Measurements from ENCODE around the gene RTL1.

Gene RTL1

GRCh38 chr14:100896369-100897060, 7.0 kb downstream of the RTL1 start:
- Histone ChIP-seq H3K27ac (ENCODE audit: low read depth, low read length) (no peak overlapping the region), H3K27me3 (ENCODE audit: control insufficient read depth, insufficient read depth, low read length) (peaks cover 10% of the 10 kb centered on the region), H3K36me3 (ENCODE audit: control insufficient read depth, insufficient read depth, low read length) (peaks cover 11% of the 10 kb centered on the region), H3K9me3 (ENCODE audit: control insufficient read depth, insufficient read depth, low read length) (no peaks in the 10 kb centered on the region), H3K4me1 (ENCODE audit: control insufficient read depth, insufficient read depth, low read length) (peaks cover 26% of the 10 kb centered on the region), H3K9ac (ENCODE audit: low read depth, low read length) (no peak overlapping the region), H3K4me3 (ENCODE audit: low read depth, low read length) (no peak overlapping the region)

- Histone ChIP-seq H3K36me3 (ENCODE audit: control insufficient read depth, insufficient read depth, low read length) (peaks cover 11% of the 10 kb centered on the region), H3K9me3 (ENCODE audit: control insufficient read depth, insufficient read depth, low read length) (no peaks in the 10 kb centered on the region), H3K27ac (ENCODE audit: low read depth, low read length) (no peak overlapping the region), H3K4me1 (ENCODE audit: control insufficient read depth, insufficient read depth, low read length) (peaks cover 22% of the 10 kb centered on the region), H3K4me3 (ENCODE audit: low read depth, low read length) (no peak overlapping the region), H3K27me3 (ENCODE audit: control insufficient read depth, insufficient read depth, low read length) (peaks cover 10% of the 10 kb centered on the region), H3K9ac (ENCODE audit: low read depth, low read length) (no peak overlapping the region)
Measured at GRCh38 chr14:100895411-100895810, 8.1 kb downstream of the RTL1 start.

GRCh38 chr14:100894416-100894815, 9.1 kb downstream of the RTL1 start:
- Histone ChIP-seq H3K9ac (ENCODE audit: low read depth, low read length) (no peak overlapping the region), H3K4me1 (ENCODE audit: control insufficient read depth, insufficient read depth, low read length) (peaks cover 14% of the 10 kb centered on the region), H3K27me3 (ENCODE audit: control insufficient read depth, insufficient read depth, low read length) (peaks cover under 1% of the 10 kb centered on the region), H3K27ac (ENCODE audit: low read depth, low read length) (no peak overlapping the region), H3K4me3 (ENCODE audit: low read depth, low read length) (no peak overlapping the region), H3K9me3 (ENCODE audit: control insufficient read depth, insufficient read depth, low read length) (no peaks in the 10 kb centered on the region), H3K36me3 (ENCODE audit: control insufficient read depth, insufficient read depth, low read length) (peaks cover 15% of the 10 kb centered on the region)

- Histone ChIP-seq H3K36me3 (ENCODE audit: control insufficient read depth, insufficient read depth, low read length) (peaks cover 15% of the 10 kb centered on the region), H3K9ac (ENCODE audit: low read depth, low read length) (no peak overlapping the region), H3K4me3 (ENCODE audit: low read depth, low read length) (no peak overlapping the region), H3K9me3 (ENCODE audit: control insufficient read depth, insufficient read depth, low read length) (no peaks in the 10 kb centered on the region), H3K27ac (ENCODE audit: low read depth, low read length) (no peak overlapping the region), H3K4me1 (ENCODE audit: control insufficient read depth, insufficient read depth, low read length) (peaks cover 9% of the 10 kb centered on the region; the same call in 1 of the 2 replicates), H3K27me3 (ENCODE audit: control insufficient read depth, insufficient read depth, low read length) (no peaks in the 10 kb centered on the region)
Measured at GRCh38 chr14:100893760-100894159, 9.8 kb downstream of the RTL1 start.

- Histone ChIP-seq H3K9me3 (ENCODE audit: control insufficient read depth, insufficient read depth, low read length) (no peaks in the 10 kb centered on the region), H3K27ac (ENCODE audit: low read depth, low read length) (no peak overlapping the region), H3K27me3 (ENCODE audit: control insufficient read depth, insufficient read depth, low read length) (no peaks in the 10 kb centered on the region), H3K9ac (ENCODE audit: low read depth, low read length) (no peak overlapping the region), H3K4me1 (ENCODE audit: control insufficient read depth, insufficient read depth, low read length) (peaks cover 4% of the 10 kb centered on the region; the same call in 1 of the 2 replicates), H3K4me3 (ENCODE audit: low read depth, low read length) (no peak overlapping the region), H3K36me3 (ENCODE audit: control insufficient read depth, insufficient read depth, low read length) (peaks cover 16% of the 10 kb centered on the region)
Measured at GRCh38 chr14:100893228-100893601, 10.3 kb downstream of the RTL1 start.

- Histone ChIP-seq H3K27ac (ENCODE audit: low read depth, low read length) (no peak overlapping the region), H3K4me1 (ENCODE audit: control insufficient read depth, insufficient read depth, low read length) (peaks cover 8% of the 10 kb centered on the region; the same call in 1 of the 2 replicates), H3K9ac (ENCODE audit: low read depth, low read length) (no peak overlapping the region), H3K36me3 (ENCODE audit: control insufficient read depth, insufficient read depth, low read length) (peaks cover 22% of the 10 kb centered on the region), H3K9me3 (ENCODE audit: control insufficient read depth, insufficient read depth, low read length) (no peaks in the 10 kb centered on the region), H3K27me3 (ENCODE audit: control insufficient read depth, insufficient read depth, low read length) (no peaks in the 10 kb centered on the region), H3K4me3 (ENCODE audit: low read depth, low read length) (no peak overlapping the region)
Measured at GRCh38 chr14:100892496-100893227, 10.9 kb downstream of the RTL1 start.

- Histone ChIP-seq H3K27ac (ENCODE audit: low read depth, low read length) (no peak overlapping the region), H3K27me3 (ENCODE audit: control insufficient read depth, insufficient read depth, low read length) (no peaks in the 10 kb centered on the region), H3K9ac (ENCODE audit: low read depth, low read length) (no peak overlapping the region), H3K4me3 (ENCODE audit: low read depth, low read length) (no peak overlapping the region), H3K9me3 (ENCODE audit: control insufficient read depth, insufficient read depth, low read length) (no peaks in the 10 kb centered on the region), H3K36me3 (ENCODE audit: control insufficient read depth, insufficient read depth, low read length) (peaks cover 26% of the 10 kb centered on the region), H3K4me1 (ENCODE audit: control insufficient read depth, insufficient read depth, low read length) (peaks cover 8% of the 10 kb centered on the region; the same call in 1 of the 2 replicates)
Measured at GRCh38 chr14:100891501-100892445, 11.7 kb downstream of the RTL1 start.

GRCh38 chr14:100891051-100891450, 12.5 kb downstream of the RTL1 start:
- no peaks in the 10 kb centered on the region for H3K27me3 ChIP-seq (ENCODE audit: control insufficient read depth, insufficient read depth, low read length)
- H3K27ac ChIP-seq (ENCODE audit: low read depth, low read length) = no peak overlapping the region
- peaks cover 8% of the 10 kb centered on the region; the same call in 1 of the 2 replicates for H3K4me1 ChIP-seq (ENCODE audit: control insufficient read depth, insufficient read depth, low read length)
- H3K4me3 ChIP-seq (ENCODE audit: low read depth, low read length) = no peak overlapping the region
- no peaks in the 10 kb centered on the region for H3K9me3 ChIP-seq (ENCODE audit: control insufficient read depth, insufficient read depth, low read length)
- H3K9ac ChIP-seq (ENCODE audit: low read depth, low read length) = no peak overlapping the region
- peaks cover 32% of the 10 kb centered on the region for H3K36me3 ChIP-seq (ENCODE audit: control insufficient read depth, insufficient read depth, low read length)

- H3K27ac ChIP-seq (ENCODE audit: low read depth, low read length) = no peak overlapping the region
- peaks cover 31% of the 10 kb centered on the region for H3K36me3 ChIP-seq (ENCODE audit: control insufficient read depth, insufficient read depth, low read length)
- no peaks in the 10 kb centered on the region for H3K9me3 ChIP-seq (ENCODE audit: control insufficient read depth, insufficient read depth, low read length)
- peaks cover 8% of the 10 kb centered on the region; the same call in 1 of the 2 replicates for H3K4me1 ChIP-seq (ENCODE audit: control insufficient read depth, insufficient read depth, low read length)
- H3K9ac ChIP-seq (ENCODE audit: low read depth, low read length) = no peak overlapping the region
- no peak overlapping the region for H3K4me3 ChIP-seq (ENCODE audit: low read depth, low read length)
- H3K27me3 ChIP-seq (ENCODE audit: control insufficient read depth, insufficient read depth, low read length) = no peaks in the 10 kb centered on the region
Measured at GRCh38 chr14:100890061-100890850, 13.3 kb downstream of the RTL1 start.

GRCh38 chr14:100889641-100890040, 13.9 kb downstream of the RTL1 start:
- H3K27ac ChIP-seq (ENCODE audit: low read depth, low read length) = no peak overlapping the region
- H3K4me3 ChIP-seq (ENCODE audit: low read depth, low read length) = no peak overlapping the region
- peaks cover 8% of the 10 kb centered on the region; the same call in 1 of the 2 replicates for H3K4me1 ChIP-seq (ENCODE audit: control insufficient read depth, insufficient read depth, low read length)
- no peak overlapping the region for H3K9ac ChIP-seq (ENCODE audit: low read depth, low read length)
- no peaks in the 10 kb centered on the region for H3K9me3 ChIP-seq (ENCODE audit: control insufficient read depth, insufficient read depth, low read length)
- peaks cover 25% of the 10 kb centered on the region for H3K36me3 ChIP-seq (ENCODE audit: control insufficient read depth, insufficient read depth, low read length)
- H3K27me3 ChIP-seq (ENCODE audit: control insufficient read depth, insufficient read depth, low read length) = no peaks in the 10 kb centered on the region
